Smooth muscle cell (in vitro differentiated cells): ENCODE data around the gene YIF1B. TPM values are rescaled to one million over a fixed set of nuclear protein-coding genes. Genes with fewer than 3 reads are reported as not detected.
A peak's percentile ranks its signal among the peaks of the same experiment; 100 is the strongest.
"Not testable (repeated sequence)": the region's sequence is repeated elsewhere in the genome, so short reads cannot be mapped to it uniquely, and the experiment has no call there.

Experiments used
- DNase-seq: peaks from one replicate; lab custom pipeline; 2025; ENCODE audit not compliant: unreplicated experiment; lab: John Stamatoyannopoulos, UW
- H2AFZ ChIP-seq: fragments of 200-600 bp; sonication (generic); 2 replicates; pipeline ENCODE4 v1.6.0; 2016; ENCODE audit warnings: antibody characterized with exemption, low read depth, mild to moderate bottlenecking
- H3F3A ChIP-seq: fragments of 200-600 bp; sonication (generic); 2 replicates; pipeline ENCODE4 v1.6.0; 2017; ENCODE audit warnings: antibody characterized with exemption, low read depth
- H3K27ac ChIP-seq: fragments of 200-600 bp; sonication (generic); 2 replicates; pipeline ENCODE4 v1.5.1; 2016; ENCODE audit warnings: low read depth, mild to moderate bottlenecking
- H3K27me3 ChIP-seq: fragments of 200-600 bp; sonication (generic); 2 replicates; pipeline ENCODE4 v1.6.1; 2016; ENCODE audit warnings: low read depth, mild to moderate bottlenecking
- H3K36me3 ChIP-seq: fragments of 200-600 bp; sonication (generic); 2 replicates; pipeline ENCODE4 v1.5.1; 2016; ENCODE audit warnings: low read depth
- H3K4me1 ChIP-seq: fragments of 200-600 bp; sonication (generic); 2 replicates; pipeline ENCODE4 v1.5.1; 2016; ENCODE audit warnings: low read depth
- H3K4me2 ChIP-seq: fragments of 200-600 bp; sonication (generic); 2 replicates; pipeline ENCODE4 v1.6.0; 2016; ENCODE audit warnings: mild to moderate bottlenecking
- H3K4me3 ChIP-seq: fragments of 200-600 bp; sonication (generic); 2 replicates; pipeline ENCODE4 v1.5.1; 2016; ENCODE audit warnings: mild to moderate bottlenecking
- H3K79me2 ChIP-seq: fragments of 200-600 bp; sonication (generic); 2 replicates; pipeline ENCODE4 v1.6.0; 2016; ENCODE audit warnings: low read depth, mild to moderate bottlenecking
- H3K9ac ChIP-seq: fragments of 200-600 bp; sonication (generic); 2 replicates; pipeline ENCODE4 v1.6.0; 2016; ENCODE audit warnings: low read depth
- H3K9me3 ChIP-seq: fragments of 200-600 bp; sonication (generic); replicated peaks from 2 replicates; pipeline ENCODE4 v1.5.1; 2016; ENCODE audit warnings: low read depth
- H4K20me1 ChIP-seq: fragments of 200-600 bp; sonication (generic); 2 replicates; pipeline ENCODE4 v1.6.0; 2016; ENCODE audit warnings: low read depth
- WGBS: methylation state at CpG from one replicate; pipeline ENCODE4 v1.1.7; 2016; ENCODE audit warnings: low lambda C conversion rate; 5-methylcytosine and 5-hydroxymethylcytosine counted together
- polyA plus RNA-seq: library from polyadenylated mRNA; unstranded; fragments of >200 nt; fragmentation: Nextera tagmentation; extraction: Ambion mirVana; gene quantifications from 2 replicates; pipeline ENCODE4 v1.2.1, GENCODE V29; 2016
- total RNA-seq: library from RNA; depleted of rRNA; stranded (reverse); fragments of >200 nt; gene quantifications from 2 replicates; pipeline ENCODE4 v1.2.3, GENCODE V29; 2014
- TF ChIP-seq, protein P1 (sequence below): fragments of 200-600 bp; sonication (generic); IDR thresholded peaks from 2 replicates; pipeline ENCODE4 v1.5.1; 2017; ENCODE audit warnings: borderline replicate concordance, mild to moderate bottlenecking, antibody characterized with exemption; ENCODE audit not compliant: insufficient read depth, poor library complexity, severe bottlenecking

Gene YIF1B
- total and polyA plus RNA-seq, 2 experiments from 2014 or later: 80.1 to 216 TPM

DNA sequence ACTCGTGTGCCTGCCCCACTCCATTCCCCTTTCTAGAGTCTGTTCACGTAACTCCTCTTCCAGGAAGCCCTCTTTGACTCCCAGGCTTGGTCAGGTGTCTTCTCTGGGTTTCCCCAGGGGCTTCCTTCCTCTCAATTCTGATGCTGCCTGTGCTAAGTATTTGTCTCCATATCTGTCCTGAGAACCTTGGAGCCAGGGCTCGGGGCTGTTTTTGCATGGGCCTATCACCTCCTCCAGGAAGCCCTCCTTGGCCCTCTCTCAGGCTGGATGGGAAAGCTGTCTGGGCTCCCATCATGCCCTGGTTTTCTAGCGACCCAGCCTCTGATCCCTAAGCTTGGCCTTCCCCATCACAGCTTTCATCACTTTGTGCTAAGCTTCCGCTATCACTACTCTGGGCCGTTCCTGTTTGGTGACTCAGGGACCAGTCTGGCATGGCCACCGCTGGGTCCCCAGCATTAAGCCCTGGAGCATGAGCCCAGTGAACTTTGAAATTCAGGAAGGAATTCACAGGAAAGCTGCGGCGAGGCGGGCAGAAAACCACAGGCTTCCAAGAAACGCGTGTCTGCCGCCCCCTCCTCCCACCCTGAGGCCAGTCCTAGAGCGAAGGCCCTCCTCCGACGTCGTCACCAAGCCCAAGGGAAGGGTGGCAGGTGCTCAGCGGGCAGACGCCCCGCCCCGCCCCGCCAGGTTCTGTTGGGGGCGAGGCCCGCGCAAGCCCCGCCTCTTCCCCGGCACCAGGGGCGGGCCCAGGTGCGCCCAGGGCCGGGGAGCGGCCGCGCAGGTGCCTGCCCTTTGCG is 51.9 kb downstream of the YIF1B start:
- TF ChIP-seq, protein P1, sequence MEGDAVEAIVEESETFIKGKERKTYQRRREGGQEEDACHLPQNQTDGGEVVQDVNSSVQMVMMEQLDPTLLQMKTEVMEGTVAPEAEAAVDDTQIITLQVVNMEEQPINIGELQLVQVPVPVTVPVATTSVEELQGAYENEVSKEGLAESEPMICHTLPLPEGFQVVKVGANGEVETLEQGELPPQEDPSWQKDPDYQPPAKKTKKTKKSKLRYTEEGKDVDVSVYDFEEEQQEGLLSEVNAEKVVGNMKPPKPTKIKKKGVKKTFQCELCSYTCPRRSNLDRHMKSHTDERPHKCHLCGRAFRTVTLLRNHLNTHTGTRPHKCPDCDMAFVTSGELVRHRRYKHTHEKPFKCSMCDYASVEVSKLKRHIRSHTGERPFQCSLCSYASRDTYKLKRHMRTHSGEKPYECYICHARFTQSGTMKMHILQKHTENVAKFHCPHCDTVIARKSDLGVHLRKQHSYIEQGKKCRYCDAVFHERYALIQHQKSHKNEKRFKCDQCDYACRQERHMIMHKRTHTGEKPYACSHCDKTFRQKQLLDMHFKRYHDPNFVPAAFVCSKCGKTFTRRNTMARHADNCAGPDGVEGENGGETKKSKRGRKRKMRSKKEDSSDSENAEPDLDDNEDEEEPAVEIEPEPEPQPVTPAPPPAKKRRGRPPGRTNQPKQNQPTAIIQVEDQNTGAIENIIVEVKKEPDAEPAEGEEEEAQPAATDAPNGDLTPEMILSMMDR: no peak
- 15% methylated on average over 14 of the region's 34 CpGs for WGBS
- Histone ChIP-seq H3K27ac (peak overlapping the region; percentile 69), H2AFZ (peak overlapping the region; percentile 51), H3K4me2 (peak overlapping the region; percentile 91), H3K36me3 (no peaks in the 10 kb centered on the region), H3K79me2 (peaks cover 17% of the 10 kb centered on the region), H3F3A (peaks cover 17% of the 10 kb centered on the region), H3K9me3 (no peaks in the 10 kb centered on the region), H3K27me3 (no peaks in the 10 kb centered on the region), H3K9ac (no peak overlapping the region), H3K4me3 (peak overlapping the region; percentile 70), H4K20me1 (peaks cover 26% of the 10 kb centered on the region), H3K4me1 (peaks cover 23% of the 10 kb centered on the region)
- DNase-seq: no peak

DNA sequence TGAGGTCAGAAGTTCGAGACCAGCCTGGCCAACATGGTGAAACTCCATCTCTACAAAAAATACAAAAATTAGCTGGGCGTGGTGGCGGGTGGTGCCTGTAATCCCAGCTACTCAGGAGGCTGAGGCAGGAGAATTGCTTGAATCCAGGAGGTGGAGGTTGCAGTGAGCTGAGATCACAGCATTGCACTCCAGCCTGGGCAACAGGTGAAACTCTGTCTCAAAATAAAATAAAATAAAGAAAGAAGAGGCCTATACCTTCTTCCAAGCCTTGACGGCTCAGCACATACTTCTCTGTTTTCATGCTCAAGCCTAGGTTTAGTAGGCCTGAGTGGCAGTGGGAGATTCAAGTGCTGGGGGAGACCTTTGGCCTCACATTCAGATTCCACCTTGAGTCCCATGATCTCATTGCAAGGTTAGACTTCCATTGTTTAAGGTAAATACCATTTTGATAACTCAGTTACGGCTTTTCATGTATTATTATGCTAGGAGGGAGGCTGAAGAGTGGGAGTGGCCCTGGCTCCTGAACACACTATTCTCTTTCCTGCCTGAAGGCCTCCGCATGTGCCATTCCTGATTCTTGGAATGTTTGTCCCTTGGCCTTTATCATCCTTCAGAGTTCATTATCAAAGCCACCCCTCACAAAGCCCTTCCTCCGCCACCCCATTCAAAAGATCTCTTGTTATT is 53.0 kb downstream of the YIF1B start:
- Histone ChIP-seq H3K27me3 (no peaks in the 10 kb centered on the region), H3K4me3 (no peak overlapping the region), H3K36me3 (no peaks in the 10 kb centered on the region), H3K4me1 (peaks cover 23% of the 10 kb centered on the region), H4K20me1 (peaks cover 14% of the 10 kb centered on the region), H3K9me3 (no peaks in the 10 kb centered on the region), H3K4me2 (no peak overlapping the region), H3K27ac (peak overlapping the region; percentile 65), H2AFZ (no peak overlapping the region), H3K9ac (no peak overlapping the region), H3K79me2 (peaks cover 6% of the 10 kb centered on the region), H3F3A (peaks cover 15% of the 10 kb centered on the region)
- TF ChIP-seq, protein P1: no peak
- no peak for DNase-seq
- 91% methylated on average over 7 of the region's 7 CpGs for WGBS

DNA sequence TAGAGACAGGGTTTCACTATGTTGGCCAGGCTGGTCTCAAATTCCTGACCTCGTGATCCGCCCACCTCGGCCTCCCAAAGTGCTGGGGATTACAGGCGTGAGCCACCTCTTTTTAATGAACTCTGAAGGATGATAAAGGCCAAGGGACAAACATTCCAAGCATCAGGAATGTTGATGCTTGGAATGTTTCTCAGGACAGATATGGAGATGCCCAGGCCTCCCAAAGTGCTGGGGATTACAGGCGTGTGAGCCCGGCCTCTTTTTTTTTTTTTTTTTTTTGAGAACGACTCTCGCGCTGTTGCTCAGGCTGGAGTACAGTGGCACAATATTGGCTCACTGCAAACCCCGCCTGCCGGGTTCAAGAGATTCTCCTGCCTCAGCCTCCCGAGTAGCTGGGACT is 53.8 kb downstream of the YIF1B start:
- peaks cover 14% of the 10 kb centered on the region for H3F3A ChIP-seq
- H3K9me3 ChIP-seq, H3K4me3 ChIP-seq, H3K27me3 ChIP-seq, H3K79me2 ChIP-seq, H3K4me2 ChIP-seq, H3K36me3 ChIP-seq, H4K20me1 ChIP-seq, H3K27ac ChIP-seq, H2AFZ ChIP-seq, H3K9ac ChIP-seq, DNase-seq: not testable (repeated sequence)
- WGBS: 56% methylated on average over 10 of the region's 12 CpGs
- peaks cover 17% of the 10 kb centered on the region for H3K4me1 ChIP-seq

DNA sequence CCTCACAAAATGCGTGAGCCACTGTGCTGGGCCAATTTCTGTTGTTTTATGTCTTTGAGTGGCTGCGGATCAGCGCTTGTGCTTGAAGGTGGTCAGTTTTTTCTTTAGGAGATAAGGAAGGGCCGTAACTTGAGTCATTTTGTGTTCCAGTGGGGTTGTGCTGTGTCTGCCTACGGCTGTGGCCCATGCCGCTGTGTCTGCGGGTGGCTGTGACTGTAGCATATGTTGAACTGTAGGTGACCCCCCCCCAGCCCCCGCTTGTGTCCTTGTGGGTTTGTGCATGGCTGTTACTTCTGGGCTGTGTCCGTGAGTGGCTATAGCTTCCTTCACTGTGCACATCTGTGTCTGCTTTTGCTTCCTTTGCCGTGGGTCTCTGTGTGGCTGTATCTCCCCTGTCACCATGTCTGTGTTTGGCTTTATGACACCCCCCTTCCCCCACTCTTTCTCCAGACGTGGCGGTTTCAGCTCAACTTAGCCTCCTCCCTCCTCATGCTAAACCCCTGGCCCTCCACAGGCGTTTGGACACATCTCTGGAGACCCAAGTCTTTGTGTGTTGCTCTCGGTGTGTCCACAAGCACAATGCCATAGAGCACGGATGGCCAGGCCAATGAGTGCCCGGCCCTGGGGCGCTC is 60.2 kb downstream of the YIF1B start:
- WGBS: 18% methylated on average over 15 of the region's 17 CpGs
- Histone ChIP-seq H3K79me2 (no peaks in the 10 kb centered on the region), H3K27me3 (no peaks in the 10 kb centered on the region), H3K4me2 (peak overlapping the region; percentile 95), H3K4me1 (peaks cover 27% of the 10 kb centered on the region), H3K9me3 (no peaks in the 10 kb centered on the region), H3K9ac (no peak overlapping the region), H2AFZ (peak overlapping the region; percentile 88), H4K20me1 (no peaks in the 10 kb centered on the region), H3K4me3 (peak overlapping the region; percentile 57), H3K36me3 (no peaks in the 10 kb centered on the region), H3F3A (peaks cover 6% of the 10 kb centered on the region), H3K27ac (peak overlapping the region; percentile 49)
- DNase-seq: no peak
- TF ChIP-seq, protein P1: no peak
